GM21619 (cell line): ENCODE results near the gene FIS1.
"Not testable (repeated sequence)": the region's sequence is repeated elsewhere in the genome, so short reads cannot be mapped to it uniquely, and the experiment has no call there.

Experiments used
- ATAC-seq: cut with Tn5 transposase; IDR thresholded peaks from one replicate; pipeline ENCODE4 v1.9.1; 2021; ENCODE audit not compliant: unreplicated experiment

Gene FIS1

DNA sequence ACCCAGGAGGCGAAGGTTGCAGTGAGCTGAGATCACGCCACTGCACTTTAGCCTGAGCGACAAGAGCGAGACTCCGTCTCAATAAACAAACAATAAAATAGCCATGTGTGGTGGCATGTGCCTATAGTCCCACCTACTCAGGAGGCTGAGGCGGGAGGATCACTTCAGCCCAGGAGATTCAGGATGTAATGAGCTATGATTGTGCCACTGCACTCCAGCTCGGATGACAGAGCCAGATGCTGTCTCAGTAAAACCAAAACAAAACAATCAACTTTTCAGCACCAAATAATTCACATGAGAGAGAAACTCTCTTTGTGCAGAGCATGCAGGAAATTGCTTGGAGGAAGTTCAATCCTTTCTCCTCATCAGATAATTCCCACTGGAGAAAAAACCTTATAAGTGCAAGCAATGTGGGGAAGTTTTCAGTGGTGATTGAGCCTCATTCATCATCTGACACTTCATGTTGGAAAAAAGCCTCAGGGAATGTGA lies 13.4 kb upstream of the FIS1 start:
- no peak for ATAC-seq

DNA sequence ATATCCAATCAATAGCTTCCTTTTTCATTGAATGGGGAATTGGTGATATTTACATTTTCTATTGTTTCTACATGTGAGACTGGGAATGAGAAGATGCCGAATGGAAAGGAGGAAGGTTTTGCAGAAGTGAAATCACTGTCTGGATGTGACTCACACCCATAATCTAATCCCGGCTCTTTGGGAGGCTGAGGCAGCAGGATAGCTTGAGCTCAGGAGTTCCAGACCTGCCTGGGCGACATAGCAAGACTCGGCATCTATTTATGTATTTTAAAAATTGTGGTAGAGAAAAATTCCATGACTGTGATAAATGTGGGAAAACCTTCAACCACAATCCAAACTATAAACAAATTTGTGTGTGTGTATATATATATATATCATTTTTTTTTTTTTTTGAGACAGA lies 10.9 kb upstream of the FIS1 start:
- ATAC-seq = no peak

DNA sequence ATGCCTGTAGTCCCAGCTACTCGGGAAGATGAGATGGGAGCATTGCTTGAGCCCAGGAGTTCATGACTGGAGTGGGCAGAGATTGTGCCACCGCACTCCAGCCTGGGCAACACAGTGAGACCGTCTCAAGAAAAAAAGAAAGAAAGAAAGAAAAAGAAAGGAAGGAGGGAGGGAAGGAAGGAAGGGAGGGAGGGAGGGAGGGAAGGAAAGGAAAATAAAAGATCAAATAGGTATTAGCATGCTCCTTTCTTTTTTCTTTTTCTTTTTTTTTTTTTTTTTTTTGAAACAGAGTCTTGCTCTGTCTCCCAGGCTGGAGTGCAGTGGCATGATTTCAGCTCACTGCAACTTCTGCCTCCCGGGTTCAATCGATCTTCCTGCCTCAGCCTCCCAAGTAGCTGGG lies 8.3 kb upstream of the FIS1 start:
- ATAC-seq = not testable (repeated sequence)

DNA sequence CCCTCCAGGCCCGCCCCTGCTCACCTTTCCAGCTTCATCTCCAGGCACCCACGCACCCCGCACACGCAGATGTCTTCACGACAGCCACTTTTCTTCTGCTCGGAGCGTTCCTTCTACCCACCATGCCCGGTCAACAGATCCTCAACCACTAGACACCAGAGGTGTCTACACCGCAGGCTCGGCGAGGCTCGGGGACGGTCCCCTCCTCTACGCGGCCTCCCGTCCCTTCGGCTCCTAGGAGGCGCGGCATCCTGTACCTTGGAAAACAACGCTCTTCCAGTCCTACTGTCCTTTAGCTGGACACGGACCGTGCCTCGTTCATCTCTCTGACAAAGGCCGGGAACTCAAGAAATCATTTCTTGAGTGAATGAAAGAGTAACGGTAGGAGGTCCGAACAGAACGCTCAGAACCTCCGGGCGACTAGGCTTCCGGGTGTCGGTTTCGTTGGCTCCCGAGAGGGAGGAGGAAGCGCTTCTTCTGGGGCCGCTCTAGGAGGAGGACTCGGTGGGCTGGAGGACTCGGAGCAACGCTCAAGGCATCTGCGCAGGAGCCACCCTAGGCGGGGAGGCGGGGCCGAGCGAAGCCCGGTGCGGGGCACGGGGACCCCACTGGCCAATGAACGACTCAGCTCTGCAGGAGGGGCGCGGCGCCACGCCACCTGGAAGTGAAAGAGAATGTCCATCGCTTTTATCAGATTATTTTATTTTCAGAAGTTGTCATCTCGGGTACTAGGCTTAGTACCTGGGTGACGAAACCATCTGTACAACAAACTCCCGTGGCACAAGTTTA lies 7.2 kb upstream of the FIS1 start:
- peak; percentile 98 for ATAC-seq

DNA sequence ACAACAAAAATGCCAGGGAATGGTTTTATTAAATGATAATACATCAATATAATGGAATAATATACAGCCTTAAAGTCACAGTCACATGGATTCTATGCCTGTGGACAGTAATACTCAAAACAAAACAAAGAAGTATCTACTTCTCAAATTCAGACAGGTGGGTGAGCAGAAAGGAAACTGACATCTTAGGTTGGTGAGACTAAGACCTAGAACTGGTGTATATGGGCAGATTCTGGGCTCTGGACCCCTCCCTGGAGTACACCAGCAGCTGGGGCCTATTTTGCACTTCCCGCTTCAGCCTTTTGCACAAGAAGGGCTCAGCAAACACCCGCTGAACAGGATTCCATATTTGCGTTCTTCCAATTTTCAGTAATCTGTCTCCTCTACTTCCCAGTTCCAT lies 5.4 kb upstream of the FIS1 start:
- ATAC-seq = no peak

DNA sequence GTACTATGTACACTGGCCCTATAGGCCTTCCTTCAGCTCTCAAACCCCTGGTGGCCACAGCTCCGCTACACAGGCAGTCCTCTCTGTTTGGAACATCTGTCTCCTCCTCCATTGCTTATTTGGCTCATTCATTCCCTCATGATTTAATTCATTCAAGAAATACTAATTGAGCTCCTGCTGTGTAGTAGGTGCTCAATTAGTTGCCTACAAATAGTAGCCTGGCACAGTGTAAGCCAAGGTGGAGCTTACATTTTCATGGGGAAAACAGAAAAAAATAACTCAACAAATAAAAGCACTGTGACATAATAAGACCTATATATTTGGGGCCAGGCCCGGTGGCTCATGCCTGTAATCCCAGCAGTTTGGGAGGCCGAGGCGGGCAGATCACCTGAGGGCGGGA lies 3.4 kb upstream of the FIS1 start:
- no peak for ATAC-seq

DNA sequence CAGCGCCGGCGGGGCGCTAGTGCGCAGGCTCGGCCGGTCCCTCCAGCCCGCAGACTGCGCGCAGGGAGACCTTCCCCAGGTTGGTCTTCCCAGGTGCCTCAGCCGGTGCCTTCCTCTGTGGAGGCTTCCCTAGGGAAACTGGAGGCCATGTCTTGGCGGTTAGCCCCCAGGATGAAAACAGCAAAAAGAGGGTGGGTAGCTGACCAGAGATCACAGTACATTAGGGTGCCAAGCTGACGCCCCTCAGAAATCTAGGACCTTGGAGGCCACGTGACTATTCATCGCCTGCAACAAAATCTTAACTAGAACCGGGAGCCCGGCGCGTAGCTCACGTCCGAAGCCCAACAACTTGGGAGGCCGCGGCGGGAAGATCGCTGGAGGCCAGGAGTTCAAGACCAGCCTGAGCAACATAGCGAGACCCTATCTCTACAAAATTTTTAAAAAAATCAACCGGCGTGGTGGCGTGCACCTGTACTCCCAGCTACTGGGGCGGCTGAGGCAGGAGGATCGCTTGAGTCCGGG lies 327 bp upstream of the FIS1 start:
- ATAC-seq = no peak

DNA sequence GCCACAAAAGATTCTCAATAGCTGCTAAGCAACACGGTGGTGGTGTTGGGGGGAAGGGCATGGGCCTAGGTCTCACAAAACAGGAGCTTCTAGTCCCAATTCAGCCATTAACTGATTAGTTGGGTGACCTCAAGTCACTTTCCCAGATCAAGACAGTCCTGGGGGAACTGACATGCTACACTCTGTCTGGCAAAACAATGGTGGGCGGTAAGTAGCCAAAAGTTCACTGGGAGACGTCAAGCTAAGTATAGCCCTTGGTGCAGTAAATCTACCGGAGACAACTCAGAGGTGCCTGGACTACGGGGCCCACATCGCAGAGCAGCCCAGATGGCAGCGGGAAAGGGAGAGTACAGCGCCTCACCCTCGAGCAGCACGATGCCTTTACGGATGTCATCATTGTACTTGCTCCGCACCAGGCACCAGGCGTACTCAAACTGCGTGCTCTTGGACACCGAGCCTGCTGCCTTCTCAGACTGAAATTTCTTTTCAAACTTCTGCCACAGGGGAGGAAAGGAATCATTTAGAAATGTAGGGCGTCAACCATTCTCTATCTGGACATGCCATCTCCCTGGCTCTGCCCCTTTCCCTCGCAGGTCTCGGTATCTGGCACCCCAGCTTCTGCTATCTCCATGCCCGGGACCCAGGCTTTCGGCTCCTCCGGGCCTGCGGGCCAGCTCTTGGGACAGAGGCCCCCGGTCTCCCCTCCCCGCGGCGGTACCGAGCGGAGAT lies 1.1 kb downstream of the FIS1 start:
- ATAC-seq = no peak

DNA sequence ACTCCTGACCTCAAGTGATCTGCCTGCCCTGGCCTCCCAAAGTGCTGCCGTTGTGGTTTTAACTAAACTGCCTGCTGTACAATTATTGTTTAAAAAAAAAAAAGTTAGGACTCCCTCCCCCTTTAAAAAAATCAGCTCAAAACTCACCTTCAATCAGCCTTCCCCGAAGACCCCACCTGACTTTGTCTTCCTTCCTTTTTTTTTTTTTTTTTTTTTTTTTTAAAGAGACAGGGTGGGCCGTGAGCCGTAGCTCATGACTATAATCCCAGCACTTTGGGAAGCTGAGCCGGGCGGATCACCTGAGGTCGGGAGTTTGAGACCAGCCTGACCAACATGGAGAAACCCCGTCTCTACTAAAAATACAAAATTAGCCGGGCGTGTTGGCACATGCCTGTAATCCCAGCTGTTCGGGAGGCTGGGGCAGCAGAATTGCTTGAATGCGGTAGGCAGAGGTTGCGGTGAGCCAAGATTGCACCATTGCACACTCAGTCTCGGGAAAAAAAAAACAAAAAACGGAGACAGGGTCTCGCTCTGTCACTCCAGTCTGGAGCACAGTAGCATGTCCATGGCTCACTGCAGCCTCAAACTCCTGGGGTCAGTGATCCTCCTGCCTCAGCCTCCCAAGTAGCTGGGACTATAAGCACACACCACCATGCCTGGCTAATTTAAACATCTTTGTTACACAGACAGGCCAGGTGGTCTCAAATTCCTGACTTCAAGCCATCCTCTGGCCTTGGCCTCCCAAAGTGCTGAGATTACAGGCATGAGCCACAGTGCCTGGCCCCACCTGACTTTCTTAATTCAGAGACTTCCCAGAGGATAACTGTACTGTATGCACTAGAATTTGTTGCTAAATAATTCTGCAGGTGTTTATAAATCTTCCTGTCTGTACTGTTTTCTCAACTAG lies 3.2 kb downstream of the FIS1 start:
- ATAC-seq = no peak

DNA sequence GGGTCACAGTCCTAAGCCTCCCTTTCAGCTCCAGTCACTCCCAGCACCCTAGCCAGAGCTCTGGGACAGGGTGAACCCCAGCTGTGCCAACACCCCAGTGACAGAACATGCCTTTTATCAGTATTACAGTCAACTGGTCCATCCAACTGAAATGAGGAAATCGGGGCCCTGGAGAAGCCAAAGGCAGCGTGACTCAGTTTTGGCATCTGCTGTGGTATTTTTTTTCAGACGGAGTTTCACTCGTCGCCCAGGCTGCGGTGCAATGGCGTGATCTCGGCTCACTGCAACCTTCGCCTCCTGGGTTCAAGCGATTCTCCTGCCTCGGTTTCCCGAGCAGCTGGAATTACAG lies 3.9 kb downstream of the FIS1 start:
- no peak for ATAC-seq

DNA sequence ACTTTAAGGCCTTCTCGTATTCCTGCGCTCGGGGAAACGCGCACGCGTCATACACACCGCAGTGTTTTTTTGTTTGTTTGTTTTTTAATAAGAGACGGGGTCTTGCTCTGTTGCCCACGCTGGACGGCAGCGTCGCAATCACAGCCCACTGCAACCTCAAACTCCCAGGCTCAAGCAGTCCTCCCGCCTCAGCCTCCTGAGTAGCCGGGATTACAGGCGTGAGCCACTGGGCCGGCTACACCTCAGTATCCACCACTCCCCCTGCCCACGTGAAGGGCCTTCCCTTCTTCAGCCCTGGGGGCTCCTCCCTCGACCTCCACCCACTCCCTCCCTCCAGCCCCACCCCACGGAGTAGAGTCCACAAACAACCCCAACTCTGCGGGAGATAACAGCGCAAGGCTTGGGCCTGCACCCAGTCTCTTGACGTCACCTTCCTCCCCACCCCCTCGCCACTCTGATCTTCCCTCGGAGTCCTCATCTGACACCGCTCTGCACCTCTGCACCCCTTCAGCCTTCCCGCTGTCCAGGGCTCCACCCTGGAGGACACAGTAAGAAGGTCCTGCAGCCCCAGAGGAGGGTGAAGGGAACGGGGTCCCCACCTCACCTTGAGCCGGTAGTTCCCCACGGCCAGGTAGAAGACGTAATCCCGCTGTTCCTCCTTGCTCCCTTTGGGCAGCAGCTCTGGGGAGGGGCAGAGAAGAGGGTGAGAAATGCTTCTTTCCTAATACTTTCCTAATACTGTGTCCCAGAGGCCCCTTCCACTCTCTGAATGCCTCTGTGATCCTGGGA lies 4.5 kb downstream of the FIS1 start:
- ATAC-seq = no peak

DNA sequence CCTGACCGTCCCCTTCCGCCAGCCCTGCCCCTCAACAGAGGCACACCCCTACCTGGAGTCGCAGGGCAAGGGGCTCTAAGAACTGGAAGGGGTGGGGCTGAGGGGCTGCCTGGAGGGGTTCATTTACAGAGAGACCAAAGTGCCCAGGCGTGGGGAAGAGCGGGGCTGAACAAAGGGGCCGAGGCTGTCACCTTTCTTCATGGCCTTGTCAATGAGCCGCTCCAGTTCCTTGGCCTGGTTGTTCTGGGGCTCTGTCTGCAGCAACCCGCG lies 5.0 kb downstream of the FIS1 start:
- ATAC-seq = no peak

DNA sequence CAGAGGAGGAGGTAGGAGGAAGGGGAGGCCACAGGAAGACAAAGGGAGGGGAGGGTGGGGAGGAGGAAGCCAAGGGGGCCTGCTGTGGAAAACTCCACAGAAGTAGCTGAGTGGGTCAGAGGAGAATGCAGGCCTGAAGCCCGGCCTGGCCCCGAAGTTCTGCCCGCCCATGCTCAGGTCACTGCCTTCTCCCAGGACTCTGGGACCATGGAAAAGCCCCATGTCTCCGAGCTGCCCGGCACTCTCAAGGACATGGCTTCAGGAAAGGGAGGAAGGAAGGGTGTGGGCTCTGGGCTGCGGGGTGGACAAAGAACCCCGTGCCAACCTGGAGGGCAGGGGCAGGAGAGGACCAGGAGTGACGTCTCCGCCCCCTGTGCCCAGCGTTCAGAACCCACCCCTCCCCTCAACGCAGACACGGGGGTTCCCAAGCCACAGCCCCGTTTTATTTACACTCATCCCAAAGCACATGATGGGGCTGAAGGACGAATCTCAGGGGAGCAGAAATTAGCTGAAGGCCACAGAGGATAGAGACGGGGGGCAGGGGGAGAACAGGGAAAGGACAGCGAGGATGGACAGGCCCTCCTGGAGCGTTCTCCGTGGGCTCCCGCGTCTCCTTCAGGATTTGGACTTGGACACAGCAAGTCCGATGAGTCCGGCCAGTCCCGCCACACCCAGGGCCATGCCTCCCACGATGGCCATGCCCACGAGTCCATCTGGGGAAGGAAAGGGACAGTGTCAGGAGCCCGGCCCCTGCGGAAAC lies 5.5 kb downstream of the FIS1 start:
- no peak for ATAC-seq

DNA sequence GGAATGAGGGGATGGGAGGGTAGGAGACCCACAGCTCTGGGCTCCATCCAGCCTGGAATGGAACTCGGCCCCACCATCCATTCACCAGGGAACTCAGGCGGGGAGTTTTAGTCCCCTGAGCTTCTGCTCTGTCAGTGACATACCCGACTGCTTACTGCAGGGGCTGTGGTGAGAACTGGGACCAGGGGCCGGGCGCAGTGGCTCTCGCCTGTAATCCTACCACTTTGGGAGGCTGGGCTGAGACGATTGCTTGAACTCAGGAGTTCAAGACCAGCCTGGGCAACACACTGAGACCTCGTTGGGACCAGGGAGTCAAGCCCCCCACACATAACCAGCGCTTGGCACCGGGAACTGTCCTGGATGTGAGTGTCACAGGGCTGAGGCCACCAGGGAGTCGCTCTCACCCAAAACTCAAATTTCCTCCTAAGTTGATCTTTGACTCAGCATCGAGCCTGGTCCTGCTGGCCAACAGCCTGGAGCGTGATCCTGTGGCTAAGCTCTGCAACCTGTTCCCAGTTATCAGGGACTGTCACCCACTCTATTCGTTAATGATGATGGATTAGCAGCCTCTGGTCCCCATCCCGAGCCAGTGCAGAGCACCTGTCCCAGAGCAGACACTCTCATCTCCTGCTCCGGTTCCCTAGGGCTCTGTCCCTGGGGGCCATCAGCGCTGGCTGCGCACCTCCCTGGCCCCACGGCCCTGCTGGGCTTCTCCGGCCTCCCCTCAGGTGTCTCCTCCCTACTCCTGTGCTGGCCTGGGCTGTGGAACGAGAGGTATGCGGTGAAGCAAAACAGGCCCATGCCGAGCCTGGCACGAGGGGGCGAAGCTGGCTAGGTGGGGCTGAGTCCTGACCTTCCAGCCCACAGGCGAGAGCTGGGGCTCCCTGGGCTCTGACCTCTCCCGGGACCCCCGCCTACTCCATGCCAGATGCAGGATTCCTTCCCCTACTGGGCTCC lies 6.4 kb downstream of the FIS1 start:
- no peak for ATAC-seq

DNA sequence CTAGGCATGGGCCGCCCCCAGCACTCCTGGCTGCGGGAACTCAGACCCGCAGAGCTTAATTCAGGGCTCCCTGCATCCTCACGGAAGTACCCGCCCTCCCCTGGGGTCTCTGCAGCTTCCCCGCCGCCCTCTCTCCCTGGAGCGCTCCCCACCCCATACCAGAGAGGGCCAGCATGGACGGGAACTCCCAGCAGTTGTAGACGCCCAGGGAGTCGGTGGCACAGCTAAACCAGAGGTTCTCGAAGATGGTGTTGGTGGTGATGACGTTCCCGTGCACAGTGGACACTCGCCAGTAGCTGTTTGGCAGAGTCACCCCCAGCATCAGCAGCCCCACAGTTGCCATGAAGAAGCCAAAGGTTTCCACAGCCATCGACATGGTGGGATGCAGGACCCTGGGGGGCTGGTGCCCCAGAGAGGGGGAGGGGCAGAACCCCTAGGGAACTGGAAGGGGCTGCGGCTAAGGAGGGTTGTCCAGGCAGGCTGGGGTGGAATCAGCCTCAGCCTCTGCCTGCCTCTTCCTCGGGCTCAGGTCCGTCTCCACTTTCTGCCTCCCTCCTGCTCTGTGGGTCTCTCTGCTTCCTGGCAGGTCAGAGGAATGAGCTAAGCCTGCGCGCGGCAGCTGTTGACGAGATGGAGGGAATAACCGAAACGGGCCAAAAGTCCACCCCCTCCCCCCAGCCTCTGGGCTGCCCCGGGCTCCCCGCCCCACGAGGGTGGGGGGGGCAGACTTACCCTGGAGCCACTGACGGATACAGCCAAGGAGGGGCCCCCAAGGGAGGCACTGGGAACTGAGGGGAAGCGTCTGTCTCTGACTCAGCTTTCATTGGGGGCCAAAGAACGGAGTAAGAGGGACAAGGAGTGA lies 7.4 kb downstream of the FIS1 start, which contains the start of gene CLDN15:
TSS of gene CLDN15 (minus strand) at position 597 of the 862 bp plus-strand sequence. CDS start at position 376, 221 bp downstream.
- ATAC-seq = no peak

DNA sequence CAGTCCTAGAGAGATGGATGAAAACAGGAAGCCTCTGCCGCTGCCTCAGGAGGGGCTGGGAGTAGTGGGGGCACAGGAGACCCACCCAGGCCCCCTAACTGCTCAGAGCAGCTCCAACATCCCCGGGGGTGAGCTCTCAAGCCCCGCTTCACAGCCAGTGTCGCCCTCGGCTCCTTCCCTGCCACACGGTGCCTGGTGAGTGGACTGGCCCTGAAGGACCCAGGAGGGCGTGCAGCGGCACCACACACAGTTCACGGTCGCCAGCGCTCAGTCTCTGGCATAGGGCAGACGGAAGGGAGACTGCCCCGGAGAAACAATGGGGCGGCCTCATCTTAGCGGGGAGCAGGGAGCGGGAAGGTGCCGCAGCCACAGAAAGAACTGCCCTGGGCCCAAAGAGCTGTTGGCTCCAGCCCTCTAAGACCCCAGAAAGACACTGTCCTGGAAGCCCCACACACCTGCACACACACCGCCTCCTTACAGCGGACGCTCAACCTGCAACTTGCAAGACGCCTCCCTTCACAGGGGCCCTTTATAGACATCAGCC lies 8.5 kb downstream of the FIS1 start:
- no peak for ATAC-seq

DNA sequence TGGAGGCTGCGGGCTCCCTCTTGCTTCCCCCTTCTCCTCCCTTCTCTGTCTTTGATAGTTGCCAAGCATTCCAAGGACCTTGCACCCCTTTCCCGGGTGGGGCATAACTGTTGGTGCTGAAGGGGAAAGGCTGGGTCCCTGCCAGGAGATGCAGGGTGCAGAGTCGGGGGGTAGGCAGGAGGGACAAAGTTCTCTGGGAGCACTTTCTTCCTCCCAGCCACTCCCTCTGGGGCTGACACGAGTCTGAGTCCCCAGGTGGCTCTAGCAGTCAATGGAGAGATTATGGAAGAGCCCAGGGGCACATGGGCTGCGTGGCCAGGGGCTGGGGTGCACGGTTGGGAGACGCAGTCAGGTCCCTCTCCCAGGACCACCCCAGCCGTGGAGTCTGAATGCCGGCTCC lies 9.4 kb downstream of the FIS1 start:
- no peak for ATAC-seq

DNA sequence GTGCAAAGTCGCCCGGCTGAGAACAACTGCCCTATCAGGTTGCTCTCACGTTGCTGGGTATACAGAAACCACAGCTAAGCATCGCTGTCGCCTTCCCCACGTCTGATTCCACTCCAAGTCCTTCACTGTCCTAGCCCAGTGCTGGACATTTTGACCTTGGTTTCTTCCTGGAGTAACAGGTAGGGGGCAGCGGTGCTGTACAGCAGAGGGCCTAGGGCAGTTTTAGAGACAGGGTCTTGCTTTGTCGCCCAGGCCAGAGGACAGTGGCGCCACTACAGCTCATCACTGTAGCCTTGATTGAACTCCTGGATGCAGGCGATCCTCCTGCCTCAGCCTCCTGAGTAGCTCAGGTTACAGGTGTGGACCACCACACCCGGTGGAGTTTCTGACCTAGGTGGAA lies 9.8 kb downstream of the FIS1 start:
- ATAC-seq = no peak
